GM12878 (cell line): ENCODE data around the gene TRMT44. TPM values are rescaled to one million over a fixed set of nuclear protein-coding genes. Genes with fewer than 3 reads are reported as not detected.

Experiments used
- ATAC-seq: fragments of 200-7000 bp; cut with Tn5 transposase; 3 replicates; pipeline ENCODE4 v1.9.1; 2020; ENCODE audit warnings: mild to moderate bottlenecking, moderate library complexity
- BruUV-seq: library from RNA; stranded (reverse); fragments of 400-500 nt; replicated peaks from 2 replicates; lab custom pipeline; 2021; lab: Mats Ljungman, UMichigan
- CTCF ChIA-PET: fragments of 300-600 bp; sonication (Branson Sonifier 250); formaldehyde crosslinking; extraction: SDS; loops from one replicate; lab custom pipeline; 2021; ENCODE audit warnings: inconsistent platforms; lab: Yijun Ruan, JAX
- POLR2A ChIA-PET: fragments of 350-600 bp; formaldehyde crosslinking; extraction: SDS; loops from one replicate; lab custom pipeline; 2021; ENCODE audit warnings: inconsistent platforms; lab: Charles Lee
- RAD21 ChIA-PET: fragments of 300-600 bp; sonication (Branson Sonifier 250); formaldehyde crosslinking; loops from one replicate; lab custom pipeline; 2023; ENCODE audit warnings: antibody characterized with exemption; ENCODE audit not compliant: unreplicated experiment; lab: Charles Lee
- SMC1A ChIA-PET: fragments of 300-600 bp; sonication (Branson Sonifier 250); formaldehyde crosslinking; loops from one replicate; lab custom pipeline; 2023; ENCODE audit not compliant: unreplicated experiment, uncharacterized antibody; lab: Charles Lee
- DNase-seq: peaks from one replicate; pipeline ENCODE4 v3.0.0-alpha.2; 2011; ENCODE audit warnings: low read depth, low spot score
- FAIRE-seq: peaks from 3 replicates; lab custom pipeline; 2011; peaks lifted over from hg19 to GRCh38; lab: Jason Lieb, UNC
- H2AFZ ChIP-seq: 2 replicates; pipeline ENCODE4 v1.6.0; 2011; ENCODE audit warnings: low read depth, low read length, control low read depth; ENCODE audit not compliant: control insufficient read depth
- H3K27ac ChIP-seq: 2 replicates; pipeline ENCODE4 v1.5.1; 2011; ENCODE audit warnings: control low read depth; ENCODE audit not compliant: control insufficient read depth, insufficient read depth
- H3K27me3 ChIP-seq, 2 experiments: replicated peaks in 1 of 2; 2 replicates each; pipeline versions ENCODE4 v1.6.0 to v1.6.1; 2011; ENCODE audit warnings: low read length in 1 of 2; ENCODE audit not compliant: control insufficient read depth in 2 of 2, insufficient read depth in 2 of 2
- H3K36me3 ChIP-seq, 2 experiments: 2 replicates each; pipeline ENCODE4 v1.5.1; 2011; ENCODE audit warnings: low read length in 1 of 2; ENCODE audit not compliant: control insufficient read depth in 2 of 2, insufficient read depth in 2 of 2
- H3K4me1 ChIP-seq: 2 replicates; pipeline ENCODE4 v1.6.1; 2011; ENCODE audit warnings: mild to moderate bottlenecking, low read length, moderate library complexity, mixed read lengths; ENCODE audit not compliant: control insufficient read depth, insufficient read depth
- H3K4me2 ChIP-seq: 2 replicates; pipeline ENCODE4 v1.6.0; 2011; ENCODE audit warnings: control low read depth; ENCODE audit not compliant: control insufficient read depth, insufficient read depth
- H3K4me3 ChIP-seq: fragments of 200-600 bp; sonication (generic); 2 replicates; pipeline ENCODE4 v1.5.1; 2016
- H3K79me2 ChIP-seq: 2 replicates; pipeline ENCODE4 v1.6.0; 2011; ENCODE audit warnings: low read length; ENCODE audit not compliant: control insufficient read depth, insufficient read depth
- H3K9ac ChIP-seq: 2 replicates; pipeline ENCODE4 v1.8.0; 2011; ENCODE audit warnings: low read length, control low read depth, mixed read lengths; ENCODE audit not compliant: control insufficient read depth, insufficient read depth
- H3K9me3 ChIP-seq: replicated peaks from 3 replicates; pipeline ENCODE4 v1.5.1; 2011; ENCODE audit warnings: mild to moderate bottlenecking, low read length; ENCODE audit not compliant: control insufficient read depth, insufficient read depth
- H4K20me1 ChIP-seq: 2 replicates; pipeline ENCODE4 v1.6.0; 2011; ENCODE audit not compliant: control insufficient read depth, insufficient read depth
- CREM ChIP-seq: IDR thresholded peaks from 2 replicates; pipeline ENCODE4 v1.6.1; 2014; ENCODE audit warnings: antibody characterized with exemption, low read depth
- EED ChIP-seq: sonication (generic); IDR thresholded peaks from 2 replicates; pipeline ENCODE4 v1.6.1; 2016; ENCODE audit warnings: antibody characterized with exemption, low read depth
- LARP7 ChIP-seq: fragments of 450-650 bp; IDR thresholded peaks from 2 replicates; pipeline ENCODE4 v1.6.1; 2017; ENCODE audit warnings: mild to moderate bottlenecking
- MEF2A ChIP-seq: IDR thresholded peaks from 2 replicates; pipeline ENCODE4 v1.6.1; 2011; ENCODE audit warnings: low read depth, mild to moderate bottlenecking, low read length, moderate library complexity; ENCODE audit not compliant: insufficient read depth
- MEF2B ChIP-seq: fragments of 450-650 bp; IDR thresholded peaks from 2 replicates; pipeline ENCODE4 v1.6.1; 2018; ENCODE audit warnings: mild to moderate bottlenecking, moderate library complexity; ENCODE audit not compliant: partially characterized antibody, poor library complexity, severe bottlenecking
- NBN ChIP-seq: fragments of 450-650 bp; IDR thresholded peaks from 2 replicates; pipeline ENCODE4 v1.6.1; 2016
- NR2C1 ChIP-seq: fragments of 450-650 bp; IDR thresholded peaks from 2 replicates; pipeline ENCODE4 v1.6.1; 2017; ENCODE audit warnings: antibody characterized with exemption, mild to moderate bottlenecking, moderate library complexity
- PML ChIP-seq: IDR thresholded peaks from 2 replicates; pipeline ENCODE4 v1.6.1; 2012; ENCODE audit warnings: low read length, inconsistent platforms
- RAD21 ChIP-seq: IDR thresholded peaks from 2 replicates; pipeline ENCODE4 v1.6.1; 2011; ENCODE audit warnings: mild to moderate bottlenecking, low read depth, low read length, moderate library complexity; ENCODE audit not compliant: insufficient read depth
- RAD51 ChIP-seq: fragments of 450-650 bp; IDR thresholded peaks from 2 replicates; pipeline ENCODE4 v1.6.1; 2016; ENCODE audit warnings: moderate library complexity, mild to moderate bottlenecking, inconsistent platforms
- SMAD5 ChIP-seq: IDR thresholded peaks from 2 replicates; pipeline ENCODE4 v1.6.1; 2016; ENCODE audit warnings: antibody characterized with exemption, low read depth
- TBL1XR1 ChIP-seq: IDR thresholded peaks from 2 replicates; pipeline ENCODE4 v1.6.1; 2012; ENCODE audit warnings: low read depth, low read length, improper control_type of control experiment
- USF1 ChIP-seq: IDR thresholded peaks from 2 replicates; pipeline ENCODE4 v1.6.1; 2011; ENCODE audit warnings: borderline replicate concordance, low read depth, mild to moderate bottlenecking, moderate library complexity, mixed read lengths, low read length; ENCODE audit not compliant: insufficient read depth; ENCODE audit errors: extremely low read length
- ZNF217 ChIP-seq: fragments of 450-650 bp; IDR thresholded peaks from 2 replicates; pipeline ENCODE4 v1.6.1; 2017; ENCODE audit warnings: antibody characterized with exemption, mild to moderate bottlenecking
- WGBS: methylation state at CpG from one replicate; pipeline ENCODE4 v1.1.6; 2016; ENCODE audit warnings: low lambda C conversion rate; ENCODE audit not compliant: insufficient replicate concordance, insufficient coverage; ENCODE audit errors: missing lambda C conversion rate; 5-methylcytosine and 5-hydroxymethylcytosine counted together
- in situ Hi-C: fragments of 300-500 bp; cut with MboI; formaldehyde crosslinking; loops from 9 replicates; pipeline ENCODE4 v1.14.3; 2018; ENCODE audit warnings: mixed read lengths
- intact Hi-C: fragments of 100-400 bp; cut with micrococcal nuclease; formaldehyde crosslinking; loops from one replicate; pipeline ENCODE4 v1.14.2; 2022; ENCODE audit not compliant: unreplicated experiment
- polyA plus RNA-seq, 11 experiments: library from polyadenylated mRNA; depleted of rRNA in 4 of 11; unstranded in 6 of 11; stranded (reverse) in 5 of 11; fragments of >200 nt; fragmentation: Nextera tagmentation in 4 of 11; fragmentation: Illumina TruSeq in 1 of 11; extraction: Ambion mirVana in 4 of 11; extraction: Trizol in 1 of 11; gene quantifications; 1 replicate in 1 of 11; 2 replicates in 10 of 11; pipeline versions ENCODE4 v1.2.1 to v1.2.3, GENCODE V29; 2011 to 2016; ENCODE audit warnings: inconsistent platforms in 2 of 11, missing spikeins in 2 of 11, low read depth in 1 of 11
- total RNA-seq, 4 experiments: library from RNA; depleted of rRNA in 3 of 4; stranded (reverse); fragments of >200 nt in 3 of 4; fragmentation: Illumina TruSeq in 1 of 4; extraction: Trizol in 1 of 4; gene quantifications; 2 replicates each; pipeline versions ENCODE4 v1.2.1 to v1.2.3, GENCODE V29; 2013 to 2021
- TF ChIP-seq, protein P1 (sequence below): fragments of 450-650 bp; IDR thresholded peaks from 2 replicates; pipeline ENCODE4 v1.6.1; 2016; ENCODE audit warnings: mild to moderate bottlenecking
- TF ChIP-seq, protein P2 (sequence below): fragments of 450-650 bp; IDR thresholded peaks from 2 replicates; pipeline ENCODE4 v1.6.1; 2017; ENCODE audit warnings: low read depth, mild to moderate bottlenecking, moderate library complexity

Gene TRMT44
- total and polyA plus RNA-seq, 10 of the 15 experiments (the other 5 are each of a cell fraction or from before 2014, with no cell fraction given) = 1.3 to 18.5 (median 10.1) TPM

- TF ChIP-seq, protein P1, sequence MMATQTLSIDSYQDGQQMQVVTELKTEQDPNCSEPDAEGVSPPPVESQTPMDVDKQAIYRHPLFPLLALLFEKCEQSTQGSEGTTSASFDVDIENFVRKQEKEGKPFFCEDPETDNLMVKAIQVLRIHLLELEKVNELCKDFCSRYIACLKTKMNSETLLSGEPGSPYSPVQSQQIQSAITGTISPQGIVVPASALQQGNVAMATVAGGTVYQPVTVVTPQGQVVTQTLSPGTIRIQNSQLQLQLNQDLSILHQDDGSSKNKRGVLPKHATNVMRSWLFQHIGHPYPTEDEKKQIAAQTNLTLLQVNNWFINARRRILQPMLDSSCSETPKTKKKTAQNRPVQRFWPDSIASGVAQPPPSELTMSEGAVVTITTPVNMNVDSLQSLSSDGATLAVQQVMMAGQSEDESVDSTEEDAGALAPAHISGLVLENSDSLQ = no peak
- TF ChIP-seq SMAD5 (no peak), EED (no peak), MEF2B (no peak), CREM (no peak), PML (no peak), RAD21 (no peak)
- TF ChIP-seq, protein P2, sequence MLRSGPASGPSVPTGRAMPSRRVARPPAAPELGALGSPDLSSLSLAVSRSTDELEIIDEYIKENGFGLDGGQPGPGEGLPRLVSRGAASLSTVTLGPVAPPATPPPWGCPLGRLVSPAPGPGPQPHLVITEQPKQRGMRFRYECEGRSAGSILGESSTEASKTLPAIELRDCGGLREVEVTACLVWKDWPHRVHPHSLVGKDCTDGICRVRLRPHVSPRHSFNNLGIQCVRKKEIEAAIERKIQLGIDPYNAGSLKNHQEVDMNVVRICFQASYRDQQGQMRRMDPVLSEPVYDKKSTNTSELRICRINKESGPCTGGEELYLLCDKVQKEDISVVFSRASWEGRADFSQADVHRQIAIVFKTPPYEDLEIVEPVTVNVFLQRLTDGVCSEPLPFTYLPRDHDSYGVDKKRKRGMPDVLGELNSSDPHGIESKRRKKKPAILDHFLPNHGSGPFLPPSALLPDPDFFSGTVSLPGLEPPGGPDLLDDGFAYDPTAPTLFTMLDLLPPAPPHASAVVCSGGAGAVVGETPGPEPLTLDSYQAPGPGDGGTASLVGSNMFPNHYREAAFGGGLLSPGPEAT = no peak
Measured at GRCh38 chr4:8502371-8502770, 61.8 kb downstream of the TRMT44 start (continued).

DNA sequence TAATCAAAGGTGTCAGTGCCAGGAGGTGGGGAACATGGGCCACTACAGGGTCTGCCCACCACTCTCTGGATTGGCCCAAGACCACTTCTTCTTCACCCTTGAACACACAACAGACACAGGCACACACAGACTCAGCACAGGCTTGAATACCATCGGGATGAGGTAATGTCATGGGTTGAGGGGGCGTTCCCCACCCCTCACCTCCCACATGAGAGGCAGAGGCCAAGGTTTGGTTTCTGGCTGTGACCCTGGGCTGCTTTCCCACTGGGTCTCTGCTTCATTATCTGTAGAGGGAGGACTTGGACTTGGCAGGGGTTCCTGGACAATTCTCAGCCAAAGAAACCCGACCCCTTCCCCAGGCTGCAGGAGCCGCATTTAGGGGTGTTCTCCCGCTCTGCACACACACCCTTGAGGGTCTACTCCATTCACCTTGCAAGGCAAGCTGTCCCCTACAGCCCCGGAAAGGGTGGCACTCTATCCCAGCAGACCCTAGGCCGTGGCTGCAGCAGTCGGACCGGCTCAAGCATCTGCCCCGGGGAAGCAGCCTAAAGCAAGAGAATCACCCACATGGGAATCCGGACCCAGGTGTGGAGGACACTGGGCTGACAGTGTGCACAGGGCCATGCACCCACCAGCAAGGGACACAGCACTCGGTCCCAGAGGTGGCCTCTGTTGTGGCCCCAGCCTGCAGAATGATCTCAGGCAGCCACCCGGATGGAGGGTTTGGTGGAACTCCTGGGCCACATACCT is 62.4 kb downstream of the TRMT44 start:
- Histone ChIP-seq H4K20me1 (no peaks in the 10 kb centered on the region), H3K27me3 (no peaks in the 10 kb centered on the region), H3K9ac (no peak overlapping the region), H2AFZ (no peak overlapping the region), H3K4me1 (no peaks in the 10 kb centered on the region), H3K9me3 (no peaks in the 10 kb centered on the region; the same call in 2 of the 3 replicates), H3K27ac (no peak overlapping the region), H3K4me3 (no peak overlapping the region), H3K79me2 (no peaks in the 10 kb centered on the region), H3K4me2 (no peak overlapping the region), H3K36me3 (no peaks in the 10 kb centered on the region)
- intact Hi-C loops (no loop called here), in situ Hi-C loops (no loop called here)
- BruUV-seq = no TSS peak
- DNase-seq (no peak), ATAC-seq (no peak), FAIRE-seq (no peak)
- ChIA-PET SMC1A (no interaction called here), CTCF (no interaction called here), RAD21 (no interaction called here), POLR2A (no interaction called here)
- 51% methylated on average over 13 of the region's 13 CpGs for WGBS
- TF ChIP-seq LARP7 = no peak
- TF ChIP-seq USF1 = no peak
- TF ChIP-seq NBN = no peak
- TF ChIP-seq ZNF217 = no peak
- no peak for TF ChIP-seq MEF2A
- TF ChIP-seq RAD51 = no peak
- no peak for TF ChIP-seq TBL1XR1
- TF ChIP-seq NR2C1 = no peak
- TF ChIP-seq, protein P2 = no peak
